BLaER1 treated with 17β-estradiol and CSF1 and Interleukin-3, amounts not matched to agents 10 nM and 100 nM (cell line): ENCODE results near the gene SEZ6L.
"Not testable (repeated sequence)": the region's sequence is repeated elsewhere in the genome, so short reads cannot be mapped to it uniquely, and the experiment has no call there.

Source experiments
- H3K27ac ChIP-seq, 11 experiments: shearing (Covaris generic); formaldehyde crosslinking; 2 replicates each; pipeline ENCODE4 v1.8.1; 2022
- H3K27me3 ChIP-seq, 11 experiments: shearing (Covaris generic); formaldehyde crosslinking; 2 replicates each; pipeline ENCODE4 v1.8.1; 2022
- H3K36me3 ChIP-seq, 11 experiments: shearing (Covaris generic); formaldehyde crosslinking; 2 replicates each; pipeline ENCODE4 v1.8.1; 2022
- H3K4me1 ChIP-seq, 10 experiments: shearing (Covaris generic); formaldehyde crosslinking; 2 replicates each; pipeline ENCODE4 v1.8.1; 2022
- H3K4me2 ChIP-seq, 11 experiments: shearing (Covaris generic); formaldehyde crosslinking; 2 replicates each; pipeline ENCODE4 v1.8.1; 2022
- H3K4me3 ChIP-seq, 10 experiments: shearing (Covaris generic); formaldehyde crosslinking; 2 replicates each; pipeline ENCODE4 v1.8.1; 2022
- H3K9ac ChIP-seq, 11 experiments: shearing (Covaris generic); formaldehyde crosslinking; 2 replicates each; pipeline ENCODE4 v1.8.1; 2022
- H3K9me3 ChIP-seq, 11 experiments: shearing (Covaris generic); formaldehyde crosslinking; replicated peaks in 1 of 11; 2 replicates each; pipeline ENCODE4 v1.8.1; 2022
- H4K20me1 ChIP-seq, 11 experiments: shearing (Covaris generic); formaldehyde crosslinking; 2 replicates each; pipeline ENCODE4 v1.8.1; 2022
- Cebpa-rat ChIP-seq, 11 experiments: shearing (Covaris generic); IDR thresholded peaks; 2 replicates each; pipeline ENCODE4 v1.8.1; 2022

SEZ6L gene

GRCh38 chr22:26401726-26402125, 232.5 kb downstream of the SEZ6L start:
- no peak for TF ChIP-seq Cebpa-rat (IDR thresholded peaks at IDR 0.05)
- Histone ChIP-seq H3K9me3 (no peaks in the 10 kb centered on the region), H3K4me2 (no peak overlapping the region), H3K9ac (no peak overlapping the region), H3K27me3 (no peaks in the 10 kb centered on the region), H3K36me3 (no peaks in the 10 kb centered on the region), H3K4me3 (no peak overlapping the region), H3K27ac (no peak overlapping the region), H4K20me1 (no peaks in the 10 kb centered on the region), H3K4me1 (peaks cover 21 to 35% (median 26%) of the 10 kb centered on the region in 10 experiments)

GRCh38 chr22:26404851-26405421, 235.7 kb downstream of the SEZ6L start:
- Histone ChIP-seq H3K27me3 (no peaks in the 10 kb centered on the region), H3K4me2 (peak overlapping the region; percentile 31 to 89 (median 73)), H3K27ac (peak overlapping the region in 10 of 11 experiments; percentile 3 to 71 (median 46); a peak in 16 of 22 replicates), H3K9ac (peak overlapping the region in 7 of 11 experiments; percentile 13 to 56 (median 44); a peak in 9 of 22 replicates), H3K4me3 (no peak overlapping the region), H3K4me1 (peaks cover 30 to 46% (median 38%) of the 10 kb centered on the region in 10 experiments), H4K20me1 (no peaks in the 10 kb centered on the region), H3K9me3 (no peaks in the 10 kb centered on the region), H3K36me3 (no peaks in the 10 kb centered on the region)
- no peak for TF ChIP-seq Cebpa-rat (IDR thresholded peaks at IDR 0.05)

GRCh38 chr22:26406118-26406517, 236.9 kb downstream of the SEZ6L start:
- no peaks in the 10 kb centered on the region for H4K20me1 ChIP-seq
- peaks cover 30 to 46% (median 38%) of the 10 kb centered on the region in 10 experiments for H3K4me1 ChIP-seq
- no peaks in the 10 kb centered on the region for H3K27me3 ChIP-seq
- no peaks in the 10 kb centered on the region for H3K36me3 ChIP-seq
- TF ChIP-seq Cebpa-rat (IDR thresholded peaks at IDR 0.05), result no peak
- H3K9me3 ChIP-seq, result no peaks in the 10 kb centered on the region
- H3K27ac ChIP-seq, result no peak overlapping the region
- H3K4me2 ChIP-seq, result peak overlapping the region in 4 of 11 experiments; percentile 78 to 85 (median 80); a peak in 5 of 22 replicates
- no peak overlapping the region for H3K4me3 ChIP-seq
- no peak overlapping the region for H3K9ac ChIP-seq

GRCh38 chr22:26408562-26409220, 239.4 kb downstream of the SEZ6L start:
- peaks cover 30 to 41% (median 36%) of the 10 kb centered on the region in 10 experiments for H3K4me1 ChIP-seq
- not testable (repeated sequence) for H3K9me3 ChIP-seq, H3K9ac ChIP-seq, H3K4me3 ChIP-seq, H3K27me3 ChIP-seq, H3K36me3 ChIP-seq, H4K20me1 ChIP-seq
- H3K27ac ChIP-seq, result 0 out of 22 replicates have a peak overlapping the region, but pooled peaks of 1 of the 11 experiments have one; percentile 4
- H3K4me2 ChIP-seq, result peak overlapping the region in 10 of 11 experiments; percentile 1 to 62 (median 12); a peak in 11 of 22 replicates

GRCh38 chr22:26409719-26410335, 240.6 kb downstream of the SEZ6L start:
- Histone ChIP-seq H3K27me3 (no peaks in the 10 kb centered on the region), H3K4me3 (no peak overlapping the region), H3K9me3 (no peaks in the 10 kb centered on the region), H4K20me1 (no peaks in the 10 kb centered on the region), H3K4me1 (peaks cover 18 to 30% (median 25%) of the 10 kb centered on the region in 10 experiments), H3K36me3 (no peaks in the 10 kb centered on the region), H3K27ac (no peak overlapping the region), H3K9ac (no peak overlapping the region), H3K4me2 (0 out of 22 replicates have a peak overlapping the region, but pooled peaks of 1 of the 11 experiments have one; percentile 2)
- TF ChIP-seq Cebpa-rat (IDR thresholded peaks at IDR 0.05), result no peak

GRCh38 chr22:26410386-26410785, 241.1 kb downstream of the SEZ6L start:
- no peaks in the 10 kb centered on the region for H3K36me3 ChIP-seq
- H3K27me3 ChIP-seq, result no peaks in the 10 kb centered on the region
- TF ChIP-seq Cebpa-rat (IDR thresholded peaks at IDR 0.05), result no peak
- H3K4me2 ChIP-seq, result no peak overlapping the region
- peaks cover 13 to 24% (median 19%) of the 10 kb centered on the region in 10 experiments for H3K4me1 ChIP-seq
- H3K27ac ChIP-seq, result no peak overlapping the region
- H3K9ac ChIP-seq, result no peak overlapping the region
- H3K4me3 ChIP-seq, result no peak overlapping the region
- H4K20me1 ChIP-seq, result no peaks in the 10 kb centered on the region
- no peaks in the 10 kb centered on the region for H3K9me3 ChIP-seq

GRCh38 chr22:26414347-26414746, 245.1 kb downstream of the SEZ6L start:
- TF ChIP-seq Cebpa-rat (IDR thresholded peaks at IDR 0.05), result no peak
- no peak overlapping the region for H3K27ac ChIP-seq
- H3K4me1 ChIP-seq, result peaks cover 0 to 4% (median 0%) of the 10 kb centered on the region in 10 experiments; a peak in 2 of 20 replicates
- H3K4me3 ChIP-seq, result no peak overlapping the region
- H3K4me2 ChIP-seq, result no peak overlapping the region
- no peaks in the 10 kb centered on the region for H4K20me1 ChIP-seq
- H3K36me3 ChIP-seq, result no peaks in the 10 kb centered on the region
- H3K9me3 ChIP-seq, result no peaks in the 10 kb centered on the region
- H3K27me3 ChIP-seq, result no peaks in the 10 kb centered on the region
- no peak overlapping the region for H3K9ac ChIP-seq

GRCh38 chr22:26416256-26416655, 247.0 kb downstream of the SEZ6L start:
- Histone ChIP-seq H3K9me3 (no peaks in the 10 kb centered on the region), H3K4me2 (no peak overlapping the region), H3K27me3 (no peaks in the 10 kb centered on the region), H4K20me1 (no peaks in the 10 kb centered on the region), H3K36me3 (no peaks in the 10 kb centered on the region), H3K4me3 (no peak overlapping the region), H3K4me1 (0 out of 20 replicates have a peak, but pooled peaks cover 0 to 3% (median 0%) of the 10 kb centered on the region in 10 experiments), H3K9ac (no peak overlapping the region), H3K27ac (no peak overlapping the region)
- TF ChIP-seq Cebpa-rat (IDR thresholded peaks at IDR 0.05), result no peak

- Histone ChIP-seq H3K4me3 (no peak overlapping the region), H3K27ac (no peak overlapping the region), H3K9ac (no peak overlapping the region), H3K27me3 (no peaks in the 10 kb centered on the region), H3K36me3 (no peaks in the 10 kb centered on the region), H3K9me3 (no peaks in the 10 kb centered on the region), H3K4me2 (no peak overlapping the region), H3K4me1 (0 out of 20 replicates have a peak, but pooled peaks cover 0 to under 1% (median 0%) of the 10 kb centered on the region in 10 experiments), H4K20me1 (no peaks in the 10 kb centered on the region)
- no peak for TF ChIP-seq Cebpa-rat (IDR thresholded peaks at IDR 0.05)
Observed at GRCh38 chr22:26416670-26417276, 247.5 kb downstream of the SEZ6L start.
